NCI-H1694 treated with DMSO at 0.1 percent for 48 hours (cell line): ENCODE data around the gene LGR4.
A peak's percentile ranks its signal among the peaks of the same experiment; 100 is the strongest.
"Not testable (repeated sequence)": the region's sequence is repeated elsewhere in the genome, so short reads cannot be mapped to it uniquely, and the experiment has no call there.

Experiments used
- DNase-seq: peaks from one replicate; lab custom pipeline; 2025; lab: John Stamatoyannopoulos, UW

Gene LGR4

DNA sequence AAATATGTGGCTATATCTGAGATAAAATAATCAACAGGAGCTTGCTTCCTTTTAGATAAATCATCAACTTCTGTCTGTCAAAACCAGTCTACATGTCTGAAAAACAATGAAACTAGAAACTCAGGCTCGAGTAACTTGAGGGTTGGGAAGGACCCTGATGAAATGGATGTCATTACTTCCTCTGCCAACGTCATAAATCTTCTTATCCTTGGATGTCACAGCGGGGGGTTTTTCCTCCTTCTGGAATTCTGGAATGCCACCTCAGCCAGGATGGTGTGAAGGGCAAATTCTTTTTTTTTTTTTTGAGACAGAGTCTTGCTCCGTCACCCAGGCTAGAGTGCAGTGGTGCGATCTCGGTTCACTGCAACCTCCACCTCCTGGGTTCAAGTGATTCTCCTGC lies 13.4 kb downstream of the LGR4 start:
- no peak for DNase-seq

DNA sequence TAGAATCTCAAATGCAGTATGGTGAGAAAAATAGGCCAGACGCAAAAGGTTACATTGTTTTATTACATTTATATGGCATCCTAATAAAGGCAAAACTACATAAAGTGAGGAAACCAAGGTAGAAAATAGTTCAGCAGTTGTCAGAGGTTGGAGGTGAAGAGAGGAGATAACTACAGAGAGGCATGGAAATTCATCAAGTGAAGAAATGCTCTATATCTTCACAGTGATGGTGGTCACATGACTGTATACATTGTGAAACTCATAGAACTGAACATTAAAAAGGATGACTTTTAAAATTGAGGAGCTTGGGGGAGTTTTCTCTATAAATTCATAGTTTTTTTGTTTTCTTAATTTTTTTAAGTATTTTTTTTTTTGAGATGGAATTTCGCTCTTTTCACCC lies 14.4 kb downstream of the LGR4 start:
- DNase-seq = no peak

DNA sequence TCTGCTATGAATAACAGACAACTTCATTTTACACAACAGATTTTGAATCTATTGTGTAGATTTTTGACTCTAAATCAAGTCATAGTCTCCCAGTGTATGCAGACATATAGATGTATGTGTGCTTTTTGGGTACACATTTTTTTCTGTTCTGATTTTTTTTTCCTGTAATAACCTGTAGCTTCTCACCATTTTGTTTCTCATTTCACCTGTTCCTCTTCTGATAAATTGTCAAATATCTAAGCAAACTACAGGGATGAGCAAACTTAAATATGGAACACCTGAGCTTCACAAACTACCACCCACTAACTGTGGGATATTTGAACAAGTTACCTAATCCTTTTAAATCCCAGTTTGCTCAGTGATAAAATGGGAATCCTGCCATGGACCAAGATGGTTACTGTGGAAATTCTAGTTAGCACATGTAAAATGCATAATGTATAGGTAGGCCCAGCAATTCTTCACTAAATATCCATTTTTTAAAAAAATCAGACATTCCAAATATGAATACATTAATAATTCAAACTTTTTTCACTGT lies 15.7 kb downstream of the LGR4 start:
- DNase-seq = no peak

GRCh38 chr11:27456140-27456794 lies 16.3 kb downstream of the LGR4 start:
- no peak for DNase-seq

DNA sequence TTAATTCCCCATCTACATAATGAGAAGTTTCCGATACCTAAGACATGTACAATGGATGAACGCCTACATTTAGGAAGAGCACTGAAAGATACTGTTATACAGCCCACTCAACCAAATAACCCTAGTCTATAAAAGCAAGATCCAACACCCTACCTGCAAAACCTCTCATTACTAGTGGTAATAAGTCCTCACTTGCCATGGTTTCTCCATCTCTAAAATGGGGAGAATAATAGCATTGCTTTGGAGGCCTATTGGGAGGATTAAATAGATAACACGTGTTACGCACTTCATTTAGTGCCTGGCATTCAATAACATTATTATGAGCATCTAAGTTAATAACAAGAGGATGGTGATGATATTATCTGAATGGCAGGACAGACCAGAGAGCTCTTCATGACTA lies 16.9 kb downstream of the LGR4 start:
- no peak for DNase-seq

GRCh38 chr11:27453701-27454100 lies 18.9 kb downstream of the LGR4 start:
- no peak for DNase-seq

- no peak for DNase-seq
These were observed 20.4 kb downstream of the LGR4 start for GRCh38 chr11:27452147-27452546.

GRCh38 chr11:27451244-27451965 lies 21.2 kb downstream of the LGR4 start:
- no peak for DNase-seq

DNA sequence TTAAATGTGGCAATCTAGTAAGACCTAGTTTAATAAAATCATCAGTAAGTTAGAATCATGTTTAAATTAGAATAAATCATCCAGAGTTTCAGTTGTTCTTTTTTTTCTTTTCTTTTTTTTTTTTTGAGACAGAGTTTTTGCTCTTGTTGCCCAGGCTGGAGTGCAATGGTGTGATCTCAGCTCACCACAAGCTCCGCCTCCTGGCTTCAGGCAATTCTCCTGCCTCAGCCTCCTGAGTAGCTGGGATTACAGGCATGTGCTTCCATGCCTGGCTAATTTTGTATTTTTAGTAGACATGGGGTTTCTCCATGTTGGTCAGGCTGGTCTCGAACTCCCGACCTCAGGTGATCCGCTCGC lies 24.4 kb downstream of the LGR4 start:
- not testable (repeated sequence) for DNase-seq

- no peak for DNase-seq
These were observed 25.1 kb downstream of the LGR4 start for GRCh38 chr11:27447288-27448183.

DNA sequence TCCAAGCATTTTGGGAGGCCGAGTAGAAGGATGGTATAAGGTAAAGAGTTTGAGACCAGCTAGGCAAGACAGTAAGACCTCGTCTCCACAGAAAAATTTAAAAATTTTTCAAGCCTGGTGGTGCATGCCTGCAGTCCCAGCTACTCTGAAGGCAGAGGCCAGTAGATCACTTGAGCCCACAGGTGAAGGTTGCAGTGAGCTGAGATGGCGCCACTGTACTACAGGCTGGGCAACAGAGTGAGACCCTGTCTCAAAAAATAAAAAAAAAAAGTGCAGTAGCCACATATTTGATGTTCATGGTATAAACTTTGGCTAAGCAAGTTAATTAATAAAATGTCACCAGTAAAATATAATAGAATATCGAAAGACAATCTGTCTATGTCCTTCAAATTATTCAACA lies 27.0 kb downstream of the LGR4 start:
- no peak for DNase-seq

DNA sequence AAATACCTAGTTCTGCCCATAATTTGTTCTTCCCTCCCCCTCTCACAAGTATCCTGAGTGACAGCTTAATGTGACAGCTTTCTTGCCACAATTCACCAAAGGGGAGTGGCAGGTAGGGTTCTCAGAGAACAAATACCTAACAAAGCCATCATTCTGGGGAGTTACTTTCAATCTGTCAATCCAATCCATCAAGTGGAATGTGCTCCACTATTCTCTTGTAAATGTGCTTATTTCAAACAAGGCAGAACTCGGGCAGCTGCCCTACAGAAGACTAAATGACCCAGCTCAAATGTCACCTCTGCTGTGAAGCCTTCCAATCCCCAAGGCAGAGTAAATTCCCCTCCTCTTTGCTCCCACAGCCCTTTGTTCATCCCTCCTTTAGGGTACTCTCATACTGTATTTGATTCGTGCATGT lies 27.8 kb downstream of the LGR4 start:
- DNase-seq = no peak

GRCh38 chr11:27443746-27444507 lies 28.7 kb downstream of the LGR4 start:
- DNase-seq = peak; percentile 18

DNA sequence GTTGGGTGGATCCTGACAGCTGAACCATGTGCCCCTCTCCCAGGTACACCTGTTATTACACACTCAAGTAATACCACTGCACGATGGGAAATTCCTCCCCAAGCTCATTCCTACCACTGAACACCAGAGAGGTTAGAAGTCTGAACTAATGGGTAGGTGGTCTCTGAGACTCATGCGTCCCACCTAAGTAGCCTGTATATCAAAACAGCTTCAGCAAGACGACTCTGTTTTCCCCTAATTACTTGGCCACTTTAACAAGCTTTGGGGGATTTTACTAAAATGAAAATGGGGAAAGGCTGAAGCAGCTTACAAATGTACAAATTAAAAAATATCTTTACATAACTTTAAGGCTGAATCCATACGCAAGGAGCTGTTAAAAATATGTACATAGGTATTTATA lies 29.4 kb downstream of the LGR4 start:
- DNase-seq = no peak

GRCh38 chr11:27440090-27440489 lies 32.5 kb downstream of the LGR4 start:
- no peak for DNase-seq

- DNase-seq = no peak
These were observed 34.0 kb downstream of the LGR4 start for GRCh38 chr11:27438595-27438981.

GRCh38 chr11:27437829-27438594 lies 34.6 kb downstream of the LGR4 start:
- DNase-seq = no peak

GRCh38 chr11:27436916-27437315 lies 35.7 kb downstream of the LGR4 start:
- no peak for DNase-seq

DNA sequence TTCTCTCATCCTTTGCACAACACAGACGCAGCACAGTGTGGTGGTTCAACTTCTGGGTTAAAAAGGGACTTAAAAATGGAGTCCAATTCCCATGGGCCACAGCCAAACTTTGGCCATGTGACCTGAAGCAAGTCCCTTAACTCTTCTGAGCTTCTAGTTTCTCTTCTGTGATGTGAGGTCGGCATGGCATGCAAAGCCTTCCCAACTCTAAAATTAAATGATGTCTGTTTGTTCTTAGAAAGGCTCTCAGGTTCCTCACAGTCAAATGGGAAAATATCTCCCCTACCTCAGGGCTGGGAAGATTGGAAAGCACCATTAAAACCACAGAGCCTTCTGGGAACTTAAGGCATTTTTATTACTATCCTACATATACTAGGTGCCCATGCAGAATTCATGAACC lies 38.8 kb downstream of the LGR4 start:
- no peak for DNase-seq

- no peak for DNase-seq
These were observed 40.8 kb downstream of the LGR4 start for GRCh38 chr11:27431808-27432207.

DNA sequence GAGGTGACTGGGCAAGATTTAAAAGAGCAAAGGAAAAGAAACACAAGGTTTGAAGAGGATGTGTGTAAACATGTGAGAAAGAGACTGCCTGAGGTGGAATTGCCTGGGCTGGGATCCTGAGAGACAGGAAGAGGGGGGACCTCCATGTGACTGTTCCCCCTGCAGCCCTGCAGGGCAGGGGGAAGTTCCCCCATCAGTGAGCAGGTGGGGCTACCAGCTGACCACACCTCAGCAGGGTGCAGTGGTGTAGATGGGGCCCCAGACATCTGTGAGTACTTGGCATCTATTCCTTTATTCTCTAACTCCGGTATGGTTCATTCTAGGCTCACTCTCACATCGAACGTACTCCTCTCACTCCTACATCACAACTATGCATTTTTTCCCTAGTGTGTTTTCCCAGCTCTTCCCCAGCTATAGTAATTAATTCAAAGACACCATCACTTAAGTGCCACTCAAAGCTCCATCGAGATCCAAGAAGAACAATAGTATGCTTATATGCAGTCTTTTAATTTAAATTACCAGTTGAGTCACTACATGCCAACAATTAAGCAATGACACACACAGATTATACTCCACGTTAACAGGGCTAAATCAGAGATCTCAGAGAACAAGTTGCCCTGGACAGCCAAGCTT lies 42.7 kb downstream of the LGR4 start:
- no peak for DNase-seq
